MCF 10A (cell line): ENCODE results near the gene FXYD2. TPM values are rescaled to one million over a fixed set of nuclear protein-coding genes. Genes with fewer than 3 reads are reported as not detected.

Source experiments
- BruUV-seq: library from RNA; stranded (reverse); fragments of 400-500 nt; replicated peaks from 2 replicates; lab custom pipeline; 2021; lab: Mats Ljungman, UMichigan
- CTCF ChIA-PET: fragments of 300-600 bp; sonication (Branson Sonifier 250); formaldehyde crosslinking; extraction: SDS; loops from one replicate; lab custom pipeline; 2021; ENCODE audit warnings: antibody characterized with exemption, inconsistent platforms; lab: Yijun Ruan, JAX
- POLR2A ChIA-PET: fragments of 300-600, 350-650 bp; sonication (Branson Sonifier 250); formaldehyde crosslinking; extraction: SDS; loops from one replicate; lab custom pipeline; 2020; ENCODE audit warnings: antibody characterized with exemption, inconsistent platforms; lab: Yijun Ruan, JAX
- DNase-seq: peaks from one replicate; pipeline ENCODE4 v3.0.0-alpha.2; 2018; ENCODE audit not compliant: unreplicated experiment
- H3K27ac Mint-ChIP-seq: one replicate; pipeline ENCODE4 v1.8.0; 2022; ENCODE audit warnings: mild to moderate bottlenecking, low read depth, mixed read lengths; ENCODE audit not compliant: unreplicated experiment
- H3K27me3 Mint-ChIP-seq: one replicate; pipeline ENCODE4 v1.8.0; 2022; ENCODE audit warnings: mixed read lengths; ENCODE audit not compliant: insufficient read depth, unreplicated experiment
- H3K36me3 Mint-ChIP-seq: one replicate; pipeline ENCODE4 v1.8.0; 2022; ENCODE audit warnings: mild to moderate bottlenecking, moderate library complexity, mixed read lengths; ENCODE audit not compliant: insufficient read depth, unreplicated experiment
- H3K4me1 Mint-ChIP-seq: one replicate; pipeline ENCODE4 v1.8.0; 2022; ENCODE audit warnings: mixed read lengths; ENCODE audit not compliant: insufficient read depth, unreplicated experiment
- H3K4me3 Mint-ChIP-seq: one replicate; pipeline ENCODE4 v1.8.0; 2022; ENCODE audit warnings: mild to moderate bottlenecking, moderate library complexity, mixed read lengths; ENCODE audit not compliant: unreplicated experiment
- H3K9me3 Mint-ChIP-seq: one replicate; pipeline ENCODE4 v1.8.0; 2022; ENCODE audit warnings: mixed read lengths; ENCODE audit not compliant: unreplicated experiment
- intact Hi-C: fragments of 100-400 bp; cut with micrococcal nuclease; formaldehyde crosslinking; loops from 2 replicates; pipeline ENCODE4 v1.14.1; 2022
- total RNA-seq: library from RNA; stranded (reverse); gene quantifications from 2 replicates; pipeline ENCODE4 v1.2.3, GENCODE V29; 2022
- TF ChIP-seq, protein P1 (sequence below): fragments of 200-600 bp; IDR thresholded peaks from one replicate; pipeline ENCODE4 v1.8.0; 2022; ENCODE audit warnings: antibody characterized with exemption, mild to moderate bottlenecking; ENCODE audit not compliant: unreplicated experiment

Gene FXYD2
- total RNA-seq, 1 experiment from 2014 or later = not detected

DNA sequence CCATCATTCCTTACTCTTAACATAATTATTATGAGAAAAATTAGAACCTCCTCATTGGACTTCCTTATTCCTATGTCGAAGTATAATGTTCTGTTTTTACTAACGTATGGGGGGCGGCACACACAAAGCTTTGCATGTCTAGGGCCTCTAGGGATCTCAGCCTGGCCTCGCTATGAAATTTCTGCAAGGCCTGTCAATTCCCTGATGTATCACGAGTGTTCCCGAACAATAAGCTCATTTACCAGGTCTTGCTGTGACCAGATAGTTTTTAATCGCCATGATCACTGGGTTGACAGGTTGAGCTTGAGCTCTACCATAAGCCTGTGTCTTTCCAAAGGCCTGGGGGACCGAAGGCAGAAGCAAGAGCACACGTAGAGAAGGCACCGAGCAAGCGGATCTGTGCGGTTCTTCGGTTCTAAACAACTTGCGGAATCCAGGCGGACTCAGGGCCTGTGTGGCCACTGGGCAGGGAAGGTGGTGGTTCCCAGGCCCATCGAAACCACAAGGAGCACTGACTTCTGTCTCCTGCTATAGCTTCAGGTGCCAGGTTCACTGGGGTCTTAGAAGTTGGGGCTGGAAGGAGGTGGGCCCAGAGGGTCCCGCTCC, 10.4 kb upstream of the FXYD2 start:
- Mint-ChIP-seq H3K4me3 (no peak overlapping the region), H3K27me3 (peaks cover 52% of the 10 kb centered on the region), H3K9me3 (no peaks in the 10 kb centered on the region), H3K27ac (no peak overlapping the region), H3K4me1 (no peaks in the 10 kb centered on the region), H3K36me3 (peaks cover 6% of the 10 kb centered on the region)
- POLR2A ChIA-PET = no interaction called here
- TF ChIP-seq, protein P1, sequence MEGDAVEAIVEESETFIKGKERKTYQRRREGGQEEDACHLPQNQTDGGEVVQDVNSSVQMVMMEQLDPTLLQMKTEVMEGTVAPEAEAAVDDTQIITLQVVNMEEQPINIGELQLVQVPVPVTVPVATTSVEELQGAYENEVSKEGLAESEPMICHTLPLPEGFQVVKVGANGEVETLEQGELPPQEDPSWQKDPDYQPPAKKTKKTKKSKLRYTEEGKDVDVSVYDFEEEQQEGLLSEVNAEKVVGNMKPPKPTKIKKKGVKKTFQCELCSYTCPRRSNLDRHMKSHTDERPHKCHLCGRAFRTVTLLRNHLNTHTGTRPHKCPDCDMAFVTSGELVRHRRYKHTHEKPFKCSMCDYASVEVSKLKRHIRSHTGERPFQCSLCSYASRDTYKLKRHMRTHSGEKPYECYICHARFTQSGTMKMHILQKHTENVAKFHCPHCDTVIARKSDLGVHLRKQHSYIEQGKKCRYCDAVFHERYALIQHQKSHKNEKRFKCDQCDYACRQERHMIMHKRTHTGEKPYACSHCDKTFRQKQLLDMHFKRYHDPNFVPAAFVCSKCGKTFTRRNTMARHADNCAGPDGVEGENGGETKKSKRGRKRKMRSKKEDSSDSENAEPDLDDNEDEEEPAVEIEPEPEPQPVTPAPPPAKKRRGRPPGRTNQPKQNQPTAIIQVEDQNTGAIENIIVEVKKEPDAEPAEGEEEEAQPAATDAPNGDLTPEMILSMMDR = no peak
- BruUV-seq = no TSS peak
- CTCF ChIA-PET = interaction anchor here (0.6 to 3.8 kb wide), 9 partner anchors 9 to 409 kb away, joined by 3 to 51 read pairs (median 5); no protein-coding TSS in a partner anchor
- intact Hi-C loops = no loop called here
- DNase-seq = no peak

DNA sequence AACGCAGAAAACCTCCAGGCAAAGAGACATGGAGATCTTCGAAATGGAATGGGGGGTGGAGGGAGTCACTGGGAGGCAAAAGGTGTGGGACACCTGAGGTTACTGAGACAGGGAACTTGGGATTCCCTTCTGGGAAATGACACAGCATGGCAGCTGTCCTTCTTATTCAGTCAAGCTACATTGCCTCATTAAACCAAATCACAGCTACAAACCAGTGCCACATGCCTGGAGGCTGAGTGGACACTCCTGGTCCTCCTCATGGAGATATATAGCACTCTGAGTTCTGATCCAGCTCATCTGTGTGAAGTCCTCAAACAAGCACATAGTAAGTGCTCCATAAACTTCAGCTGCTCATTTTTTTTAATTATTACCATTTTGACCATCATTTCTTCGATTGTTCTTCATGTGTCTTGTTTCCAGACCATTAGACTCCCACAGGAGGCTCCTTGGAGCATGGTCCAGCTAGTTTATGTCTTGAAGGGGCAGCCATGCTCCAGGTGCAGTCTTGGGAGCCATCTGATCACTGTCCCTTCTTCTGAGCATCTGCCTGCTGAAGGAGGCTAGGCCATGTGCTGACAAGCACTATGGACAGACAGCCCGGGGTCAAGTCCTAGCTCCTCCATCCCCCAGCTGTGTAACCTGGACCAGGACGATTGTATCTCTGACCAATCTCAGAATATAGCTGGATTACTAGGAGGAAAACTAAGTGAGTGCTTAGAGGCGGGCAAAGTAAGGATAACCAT, 9.7 kb upstream of the FXYD2 start:
- H3K36me3 Mint-ChIP-seq = peaks cover 6% of the 10 kb centered on the region
- CTCF ChIA-PET = interaction anchor here (0.5 to 3.8 kb wide), 10 partner anchors 9 to 408 kb away, joined by 3 to 51 read pairs (median 5); no protein-coding TSS in a partner anchor
- H3K9me3 Mint-ChIP-seq = no peaks in the 10 kb centered on the region
- no peak for DNase-seq
- H3K4me1 Mint-ChIP-seq = no peaks in the 10 kb centered on the region
- H3K27me3 Mint-ChIP-seq = peaks cover 53% of the 10 kb centered on the region
- H3K4me3 Mint-ChIP-seq = no peak overlapping the region
- intact Hi-C loops = no loop called here
- POLR2A ChIA-PET = no interaction called here
- no TSS peak for BruUV-seq
- H3K27ac Mint-ChIP-seq = no peak overlapping the region
- TF ChIP-seq, protein P1 = no peak

DNA sequence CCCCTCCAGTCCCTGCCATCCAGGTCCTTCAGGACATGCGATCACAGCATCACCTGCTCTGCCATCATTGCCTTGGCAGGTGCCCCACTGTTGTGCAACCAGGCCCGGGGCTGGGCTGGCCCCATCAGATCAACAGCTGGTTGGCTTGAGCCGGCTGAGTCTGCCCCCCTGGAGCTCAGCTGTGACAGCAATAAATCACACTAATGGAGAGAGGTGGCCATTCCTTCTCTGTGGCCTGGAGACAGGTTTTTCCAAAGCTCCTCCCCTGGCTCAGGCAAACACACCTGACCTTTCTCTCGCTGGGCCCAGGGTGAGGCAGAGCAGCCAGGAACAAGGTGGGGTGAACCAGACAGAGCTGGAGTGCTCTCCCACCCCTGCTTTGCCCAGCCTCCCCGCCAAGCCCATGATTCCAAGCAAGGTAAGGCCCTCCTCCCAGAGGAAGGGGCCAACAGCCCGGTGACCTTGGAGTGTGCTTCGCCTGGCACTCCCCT, 8.9 kb upstream of the FXYD2 start:
- ChIA-PET POLR2A (interaction anchor here (0.6 to 0.7 kb wide), 2 partner anchors 478 to 496 kb away, joined by 3 read pairs; no protein-coding TSS in a partner anchor), CTCF (interaction anchor here (0.5 to 3.8 kb wide), 11 partner anchors 10 to 1053 kb away, joined by 3 to 51 read pairs (median 4); no protein-coding TSS in a partner anchor)
- peaks cover 6% of the 10 kb centered on the region for H3K36me3 Mint-ChIP-seq
- peaks cover 46% of the 10 kb centered on the region for H3K27me3 Mint-ChIP-seq
- intact Hi-C loops = no loop called here
- no peak overlapping the region for H3K27ac Mint-ChIP-seq
- no TSS peak for BruUV-seq
- H3K4me1 Mint-ChIP-seq = peaks cover 5% of the 10 kb centered on the region
- peak; percentile 75 for DNase-seq
- H3K4me3 Mint-ChIP-seq = no peak overlapping the region
- no peaks in the 10 kb centered on the region for H3K9me3 Mint-ChIP-seq
- TF ChIP-seq, protein P1 = no peak

DNA sequence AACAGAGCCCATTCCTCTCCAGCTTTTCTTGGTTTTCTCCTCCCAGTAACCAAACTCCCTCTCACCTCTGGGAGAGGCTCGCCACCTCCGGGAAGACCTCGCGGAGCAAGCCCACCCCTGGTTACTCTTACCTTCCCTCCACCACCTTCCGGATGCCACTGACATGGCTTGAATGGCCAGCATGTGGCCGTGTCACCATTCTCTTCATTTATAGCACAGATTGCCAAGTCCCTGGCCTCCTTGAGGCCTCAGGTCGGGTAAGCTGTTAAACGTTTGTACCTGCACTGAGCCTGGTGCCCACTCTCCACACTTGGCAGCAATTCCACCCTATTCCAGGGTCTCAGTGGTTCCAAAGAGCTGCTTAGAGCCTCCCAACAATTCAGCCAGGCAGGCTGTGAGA, 8.0 kb upstream of the FXYD2 start:
- Mint-ChIP-seq H3K4me1 (peaks cover 5% of the 10 kb centered on the region), H3K36me3 (peaks cover 2% of the 10 kb centered on the region), H3K27ac (peak overlapping the region; percentile 66), H3K4me3 (no peak overlapping the region), H3K9me3 (no peaks in the 10 kb centered on the region), H3K27me3 (peaks cover 37% of the 10 kb centered on the region)
- intact Hi-C loops = no loop called here
- TF ChIP-seq, protein P1 = no peak
- ChIA-PET POLR2A (no interaction called here), CTCF (interaction anchor here (0.5 to 3.8 kb wide), 7 partner anchors 11 to 406 kb away, joined by 3 to 51 read pairs (median 4); no protein-coding TSS in a partner anchor)
- DNase-seq = no peak
- BruUV-seq = no TSS peak
